ENCODE results near the gene CHSY1.

DNA sequence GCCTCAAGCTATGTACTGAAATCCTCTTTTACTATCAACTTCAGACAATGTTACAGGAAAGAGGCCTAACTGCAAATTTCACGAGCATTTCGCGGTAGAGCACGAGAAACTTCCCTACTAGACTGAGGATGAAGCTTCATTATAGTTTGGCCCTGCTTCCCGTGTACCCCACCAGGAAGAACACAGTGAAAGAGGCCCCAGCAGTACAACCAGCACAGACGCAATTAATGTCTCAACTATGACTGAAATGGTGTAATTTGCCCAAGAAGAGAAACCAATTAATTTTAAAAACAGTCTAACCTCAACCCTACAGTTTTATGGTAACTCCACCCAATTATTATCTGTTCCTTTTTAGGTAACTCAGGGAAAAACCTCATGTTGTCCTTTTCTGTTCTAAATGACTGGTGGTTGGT is 12.1 kb downstream of the CHSY1 start:
- TF ChIP-seq ZSCAN30 (CRISPR knock-in tag; IDR thresholded peaks at IDR 0.05) = no peak
- TF ChIP-seq, protein P1, sequence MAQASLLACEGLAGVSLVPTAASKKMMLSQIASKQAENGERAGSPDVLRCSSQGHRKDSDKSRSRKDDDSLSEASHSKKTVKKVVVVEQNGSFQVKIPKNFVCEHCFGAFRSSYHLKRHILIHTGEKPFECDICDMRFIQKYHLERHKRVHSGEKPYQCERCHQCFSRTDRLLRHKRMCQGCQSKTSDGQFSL (CRISPR knock-in tag; IDR thresholded peaks at IDR 0.05) = no peak
- no peak for TF ChIP-seq YY1 (IDR thresholded peaks at IDR 0.05; ENCODE audit: insufficient read depth, insufficient replicate concordance, low read depth, low read length)
- TF ChIP-seq PHB2 (IDR thresholded peaks at IDR 0.05; ENCODE audit: partially characterized antibody) = no peak
- TF ChIP-seq RNF2 (conservative IDR thresholded peaks at IDR 0.05; ENCODE audit: low read depth) = no peak
- TF ChIP-seq ZNF720 (CRISPR knock-in tag; IDR thresholded peaks at IDR 0.05) = no peak
- TF ChIP-seq, protein P2, sequence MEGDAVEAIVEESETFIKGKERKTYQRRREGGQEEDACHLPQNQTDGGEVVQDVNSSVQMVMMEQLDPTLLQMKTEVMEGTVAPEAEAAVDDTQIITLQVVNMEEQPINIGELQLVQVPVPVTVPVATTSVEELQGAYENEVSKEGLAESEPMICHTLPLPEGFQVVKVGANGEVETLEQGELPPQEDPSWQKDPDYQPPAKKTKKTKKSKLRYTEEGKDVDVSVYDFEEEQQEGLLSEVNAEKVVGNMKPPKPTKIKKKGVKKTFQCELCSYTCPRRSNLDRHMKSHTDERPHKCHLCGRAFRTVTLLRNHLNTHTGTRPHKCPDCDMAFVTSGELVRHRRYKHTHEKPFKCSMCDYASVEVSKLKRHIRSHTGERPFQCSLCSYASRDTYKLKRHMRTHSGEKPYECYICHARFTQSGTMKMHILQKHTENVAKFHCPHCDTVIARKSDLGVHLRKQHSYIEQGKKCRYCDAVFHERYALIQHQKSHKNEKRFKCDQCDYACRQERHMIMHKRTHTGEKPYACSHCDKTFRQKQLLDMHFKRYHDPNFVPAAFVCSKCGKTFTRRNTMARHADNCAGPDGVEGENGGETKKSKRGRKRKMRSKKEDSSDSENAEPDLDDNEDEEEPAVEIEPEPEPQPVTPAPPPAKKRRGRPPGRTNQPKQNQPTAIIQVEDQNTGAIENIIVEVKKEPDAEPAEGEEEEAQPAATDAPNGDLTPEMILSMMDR (CRISPR knock-in tag; IDR thresholded peaks at IDR 0.05) = no peak
- TF ChIP-seq ZNF143 (CRISPR knock-in tag; IDR thresholded peaks at IDR 0.05) = no peak
- TF ChIP-seq MXI1 (IDR thresholded peaks at IDR 0.05; ENCODE audit: borderline replicate concordance, low read depth, low read length) = no peak

All from HepG2 (cell line).